Measurements from ENCODE around the gene CBX1. TPM values are rescaled to one million over a fixed set of nuclear protein-coding genes. Genes with fewer than 3 reads are reported as not detected.

CBX1 gene
- polyA plus RNA-seq, 1 donor (not counting 4 experiments of a cell fraction or from before 2014, with no cell fraction given) = 42.3 TPM

- Histone ChIP-seq H3K9ac (ENCODE audit: control insufficient read depth, extremely low read depth, insufficient read depth, low read length) (peak overlapping the region; percentile 80), H4K20me1 (ENCODE audit: control insufficient read depth, extremely low read depth, insufficient read depth, low read length) (no peaks in the 10 kb centered on the region), H3K9me3 (ENCODE audit: control insufficient read depth, low read depth, low read length) (no peaks in the 10 kb centered on the region), H3K4me1 (ENCODE audit: control insufficient read depth, extremely low read depth, insufficient read depth, low read length) (peaks cover 18% of the 10 kb centered on the region), H2AFZ (ENCODE audit: control insufficient read depth, low read length) (peak overlapping the region; percentile 87), H3K27ac (ENCODE audit: control insufficient read depth, insufficient read depth, low read length) (peak overlapping the region; percentile 78), H3K27me3 (ENCODE audit: control insufficient read depth, extremely low read depth, insufficient read depth, low read length) (no peaks in the 10 kb centered on the region), H3K9me1 (ENCODE audit: control insufficient read depth, extremely low read depth, insufficient read depth, low read length) (no peaks in the 10 kb centered on the region), H3K36me3 (ENCODE audit: control insufficient read depth in 2 of 2, extremely low read depth in 1 of 2, insufficient read depth in 2 of 2, low read length in 2 of 2) (no peaks in the 10 kb centered on the region), H3K4me3 (ENCODE audit: control insufficient read depth in 2 of 3, extremely low read depth in 1 of 3, insufficient read depth in 2 of 3, low read depth in 1 of 3, low read length in 3 of 3) (peak overlapping the region; percentile 88 to 97 (median 96)), H3K4me2 (ENCODE audit: control insufficient read depth, extremely low read depth, insufficient read depth, low read depth, low read length) (peak overlapping the region; percentile 93), H3K79me2 (ENCODE audit: control insufficient read depth, insufficient read depth, low read length) (peaks cover 58% of the 10 kb centered on the region)
- TF ChIP-seq CTCF (optimal IDR thresholded peaks at IDR 0.05 in 1 of 3, IDR thresholded peaks at IDR 0.05 in 1 of 3, conservative IDR thresholded peaks at IDR 0.05 in 1 of 3; ENCODE audit: extremely low read depth in 1 of 3, insufficient read depth in 2 of 3, low read length in 3 of 3) = no peak
- FAIRE-seq (no peak), DNase-seq (ENCODE audit: low read depth, low spot score) (no peak)
- dilution Hi-C loops (cut with MboI; ENCODE audit: extremely low pct_ligation_motif_present, low sequenced_read_pairs) = no loop called here
Observed at GRCh38 chr17:48100160-48100559, 1.1 kb downstream of the CBX1 start.

GRCh38 chr17:48095611-48096010 lies 5.7 kb downstream of the CBX1 start:
- peak overlapping the region; percentile 36 for H3K27ac ChIP-seq (ENCODE audit: control insufficient read depth, insufficient read depth, low read length)
- FAIRE-seq = no peak

More at GRCh38 chr17:48095611-48096010, 5.7 kb downstream of the CBX1 start:
- Histone ChIP-seq H3K9me3 (ENCODE audit: control insufficient read depth, low read depth, low read length) (no peaks in the 10 kb centered on the region), H3K4me1 (ENCODE audit: control insufficient read depth, extremely low read depth, insufficient read depth, low read length) (peaks cover 15% of the 10 kb centered on the region), H3K9me1 (ENCODE audit: control insufficient read depth, extremely low read depth, insufficient read depth, low read length) (no peaks in the 10 kb centered on the region), H2AFZ (ENCODE audit: control insufficient read depth, low read length) (no peak overlapping the region), H3K79me2 (ENCODE audit: control insufficient read depth, insufficient read depth, low read length) (peaks cover 98% of the 10 kb centered on the region), H3K27me3 (ENCODE audit: control insufficient read depth, extremely low read depth, insufficient read depth, low read length) (no peaks in the 10 kb centered on the region), H3K36me3 (ENCODE audit: control insufficient read depth in 2 of 2, extremely low read depth in 1 of 2, insufficient read depth in 2 of 2, low read length in 2 of 2) (peaks cover 0 to 4% of the 10 kb centered on the region in 2 experiments), H3K4me3 (ENCODE audit: control insufficient read depth in 2 of 3, extremely low read depth in 1 of 3, insufficient read depth in 2 of 3, low read depth in 1 of 3, low read length in 3 of 3) (no peak overlapping the region), H3K9ac (ENCODE audit: control insufficient read depth, extremely low read depth, insufficient read depth, low read length) (no peak overlapping the region), H3K4me2 (ENCODE audit: control insufficient read depth, extremely low read depth, insufficient read depth, low read depth, low read length) (peak overlapping the region; percentile 31), H4K20me1 (ENCODE audit: control insufficient read depth, extremely low read depth, insufficient read depth, low read length) (no peaks in the 10 kb centered on the region)
- no peak for TF ChIP-seq CTCF (optimal IDR thresholded peaks at IDR 0.05 in 1 of 3, IDR thresholded peaks at IDR 0.05 in 1 of 3, conservative IDR thresholded peaks at IDR 0.05 in 1 of 3; ENCODE audit: extremely low read depth in 1 of 3, insufficient read depth in 2 of 3, low read length in 3 of 3)
- no peak for TF ChIP-seq EZH2 (IDR thresholded peaks at IDR 0.05; ENCODE audit: low read length)
- dilution Hi-C loops (cut with MboI; ENCODE audit: extremely low pct_ligation_motif_present, low sequenced_read_pairs) = no loop called here
- DNase-seq (ENCODE audit: low read depth, low spot score) = no peak
